ENCODE measurements around the gene TPSB2.
"Not testable (repeated sequence)": the region's sequence is repeated elsewhere in the genome, so short reads cannot be mapped to it uniquely, and the experiment has no call there.

The TPSB2 gene

GRCh38 chr16:1230084-1230470 lies at the start of gene TPSB2:
Gene TPSB2 (minus strand): TSS chr16:1230184. CDS start chr16:1229951, 233 bp downstream.
- not testable (repeated sequence) for H3K27me3 ChIP-seq (ENCODE audit: control insufficient read depth, insufficient read depth, low read length); H3K27ac ChIP-seq (ENCODE audit: low read depth, low read length); H3K9ac ChIP-seq (ENCODE audit: low read length); H3K9me3 ChIP-seq (ENCODE audit: control insufficient read depth, insufficient read depth, low read depth, low read length); H3K4me3 ChIP-seq (ENCODE audit: low read depth, low read length); H3K4me1 ChIP-seq (ENCODE audit: control insufficient read depth, insufficient read depth, low read length); H3K36me3 ChIP-seq (ENCODE audit: control insufficient read depth, insufficient read depth, low read length)

- Histone ChIP-seq H3K36me3 (ENCODE audit: control insufficient read depth, insufficient read depth, low read length) (no peaks in the 10 kb centered on the region), H3K9ac (ENCODE audit: low read length) (no peak overlapping the region), H3K4me3 (ENCODE audit: low read depth, low read length) (no peak overlapping the region), H3K9me3 (ENCODE audit: control insufficient read depth, insufficient read depth, low read depth, low read length) (no peaks in the 10 kb centered on the region), H3K27me3 (ENCODE audit: control insufficient read depth, insufficient read depth, low read length) (no peaks in the 10 kb centered on the region; the same call in 1 of the 2 replicates), H3K4me1 (ENCODE audit: control insufficient read depth, insufficient read depth, low read length) (peaks cover 17% of the 10 kb centered on the region), H3K27ac (ENCODE audit: low read depth, low read length) (no peak overlapping the region)
These were observed 49.3 kb upstream of the TPSB2 start for GRCh38 chr16:1279081-1279944.

- H3K27me3 ChIP-seq (ENCODE audit: control insufficient read depth, insufficient read depth, low read length): peaks cover under 1% of the 10 kb centered on the region; the same call in 1 of the 2 replicates
These were observed 48.5 kb upstream of the TPSB2 start for GRCh38 chr16:1278477-1278876.

GRCh38 chr16:1277617-1278282 lies 47.8 kb upstream of the TPSB2 start:
- Histone ChIP-seq H3K36me3 (ENCODE audit: control insufficient read depth, insufficient read depth, low read length) (no peaks in the 10 kb centered on the region), H3K9ac (ENCODE audit: low read length) (no peak overlapping the region), H3K9me3 (ENCODE audit: control insufficient read depth, insufficient read depth, low read depth, low read length) (no peaks in the 10 kb centered on the region), H3K27ac (ENCODE audit: low read depth, low read length) (no peak overlapping the region), H3K4me3 (ENCODE audit: low read depth, low read length) (no peak overlapping the region), H3K4me1 (ENCODE audit: control insufficient read depth, insufficient read depth, low read length) (peaks cover 9% of the 10 kb centered on the region), H3K27me3 (ENCODE audit: control insufficient read depth, insufficient read depth, low read length) (peaks cover 7% of the 10 kb centered on the region)

More at GRCh38 chr16:1278477-1278876, 48.5 kb upstream of the TPSB2 start:
- H3K4me1 ChIP-seq (ENCODE audit: control insufficient read depth, insufficient read depth, low read length): peaks cover 13% of the 10 kb centered on the region
- no peaks in the 10 kb centered on the region for H3K9me3 ChIP-seq (ENCODE audit: control insufficient read depth, insufficient read depth, low read depth, low read length)
- peak overlapping the region; percentile 11; the same call in 1 of the 2 replicates for H3K4me3 ChIP-seq (ENCODE audit: low read depth, low read length)
- H3K27ac ChIP-seq (ENCODE audit: low read depth, low read length): no peak overlapping the region
- H3K36me3 ChIP-seq (ENCODE audit: control insufficient read depth, insufficient read depth, low read length): no peaks in the 10 kb centered on the region
- no peak overlapping the region for H3K9ac ChIP-seq (ENCODE audit: low read length)

- H3K9ac ChIP-seq (ENCODE audit: low read length): no peak overlapping the region
- peaks cover 9% of the 10 kb centered on the region for H3K4me1 ChIP-seq (ENCODE audit: control insufficient read depth, insufficient read depth, low read length)
- no peak overlapping the region for H3K27ac ChIP-seq (ENCODE audit: low read depth, low read length)
- no peak overlapping the region for H3K4me3 ChIP-seq (ENCODE audit: low read depth, low read length)
- H3K36me3 ChIP-seq (ENCODE audit: control insufficient read depth, insufficient read depth, low read length): no peaks in the 10 kb centered on the region
- H3K27me3 ChIP-seq (ENCODE audit: control insufficient read depth, insufficient read depth, low read length): peaks cover 12% of the 10 kb centered on the region
- H3K9me3 ChIP-seq (ENCODE audit: control insufficient read depth, insufficient read depth, low read depth, low read length): no peaks in the 10 kb centered on the region
These were observed 47.2 kb upstream of the TPSB2 start for GRCh38 chr16:1277151-1277598.

GRCh38 chr16:1276580-1276878 lies 46.5 kb upstream of the TPSB2 start:
- Histone ChIP-seq H3K27ac (ENCODE audit: low read depth, low read length) (no peak overlapping the region), H3K27me3 (ENCODE audit: control insufficient read depth, insufficient read depth, low read length) (peaks cover 14% of the 10 kb centered on the region)

GRCh38 chr16:1275791-1276579 lies 46.0 kb upstream of the TPSB2 start:
- Histone ChIP-seq H3K4me1 (ENCODE audit: control insufficient read depth, insufficient read depth, low read length) (peaks cover 9% of the 10 kb centered on the region), H3K9ac (ENCODE audit: low read length) (no peak overlapping the region), H3K27ac (ENCODE audit: low read depth, low read length) (no peak overlapping the region), H3K4me3 (ENCODE audit: low read depth, low read length) (no peak overlapping the region), H3K27me3 (ENCODE audit: control insufficient read depth, insufficient read depth, low read length) (peaks cover 14% of the 10 kb centered on the region), H3K9me3 (ENCODE audit: control insufficient read depth, insufficient read depth, low read depth, low read length) (no peaks in the 10 kb centered on the region), H3K36me3 (ENCODE audit: control insufficient read depth, insufficient read depth, low read length) (no peaks in the 10 kb centered on the region)

More at GRCh38 chr16:1276580-1276878, 46.5 kb upstream of the TPSB2 start:
- Histone ChIP-seq H3K4me3 (ENCODE audit: low read depth, low read length) (no peak overlapping the region), H3K9ac (ENCODE audit: low read length) (no peak overlapping the region), H3K4me1 (ENCODE audit: control insufficient read depth, insufficient read depth, low read length) (peaks cover 9% of the 10 kb centered on the region), H3K9me3 (ENCODE audit: control insufficient read depth, insufficient read depth, low read depth, low read length) (no peaks in the 10 kb centered on the region), H3K36me3 (ENCODE audit: control insufficient read depth, insufficient read depth, low read length) (no peaks in the 10 kb centered on the region)

GRCh38 chr16:1274767-1275166 lies 44.8 kb upstream of the TPSB2 start:
- Histone ChIP-seq H3K4me1 (ENCODE audit: control insufficient read depth, insufficient read depth, low read length) (peaks cover 9% of the 10 kb centered on the region), H3K9ac (ENCODE audit: low read length) (no peak overlapping the region), H3K27ac (ENCODE audit: low read depth, low read length) (no peak overlapping the region), H3K36me3 (ENCODE audit: control insufficient read depth, insufficient read depth, low read length) (no peaks in the 10 kb centered on the region), H3K9me3 (ENCODE audit: control insufficient read depth, insufficient read depth, low read depth, low read length) (no peaks in the 10 kb centered on the region), H3K4me3 (ENCODE audit: low read depth, low read length) (no peak overlapping the region), H3K27me3 (ENCODE audit: control insufficient read depth, insufficient read depth, low read length) (peaks cover 14% of the 10 kb centered on the region)

GRCh38 chr16:1273816-1274215 lies 43.8 kb upstream of the TPSB2 start:
- H3K27ac ChIP-seq (ENCODE audit: low read depth, low read length): no peak overlapping the region
- peaks cover 14% of the 10 kb centered on the region for H3K27me3 ChIP-seq (ENCODE audit: control insufficient read depth, insufficient read depth, low read length)
- no peaks in the 10 kb centered on the region for H3K36me3 ChIP-seq (ENCODE audit: control insufficient read depth, insufficient read depth, low read length)
- H3K9ac ChIP-seq (ENCODE audit: low read length): no peak overlapping the region
- H3K9me3 ChIP-seq (ENCODE audit: control insufficient read depth, insufficient read depth, low read depth, low read length): no peaks in the 10 kb centered on the region
- H3K4me1 ChIP-seq (ENCODE audit: control insufficient read depth, insufficient read depth, low read length): peaks cover 5% of the 10 kb centered on the region
- H3K4me3 ChIP-seq (ENCODE audit: low read depth, low read length): no peak overlapping the region

GRCh38 chr16:1272453-1273198 lies 42.6 kb upstream of the TPSB2 start:
- no peak overlapping the region for H3K27ac ChIP-seq (ENCODE audit: low read depth, low read length)
- H3K36me3 ChIP-seq (ENCODE audit: control insufficient read depth, insufficient read depth, low read length): no peaks in the 10 kb centered on the region
- H3K4me1 ChIP-seq (ENCODE audit: control insufficient read depth, insufficient read depth, low read length): no peaks in the 10 kb centered on the region; the same call in 1 of the 2 replicates
- H3K9me3 ChIP-seq (ENCODE audit: control insufficient read depth, insufficient read depth, low read depth, low read length): no peaks in the 10 kb centered on the region
- H3K4me3 ChIP-seq (ENCODE audit: low read depth, low read length): no peak overlapping the region
- H3K9ac ChIP-seq (ENCODE audit: low read length): no peak overlapping the region
- peaks cover 14% of the 10 kb centered on the region for H3K27me3 ChIP-seq (ENCODE audit: control insufficient read depth, insufficient read depth, low read length)

All from HUES6 (cell line).